Naive thymus-derived CD8-positive, alpha-beta T cell (primary cell): ENCODE results near the gene FOXJ3. TPM values are rescaled to one million over a fixed set of nuclear protein-coding genes. Genes with fewer than 3 reads are reported as not detected.

ENCODE experiments used
- ATAC-seq, 2 donors: fragments of 150-1000 bp; cut with Tn5 transposase in 1 of 2; sonication (Bioruptor Pico), chemical (Tn5 transposase) in 1 of 2; 1 replicate in 1 of 2; 2 replicates in 1 of 2; pipeline ENCODE4 v1.10.0; 2021; ENCODE audit warnings: mild to moderate bottlenecking in 2 of 2, moderate library complexity in 2 of 2
- POLR2A ChIA-PET: fragments of 350-600 bp; sonication (Branson Sonifier 250); formaldehyde crosslinking; loops from one replicate; lab custom pipeline; 2021; ENCODE audit warnings: antibody characterized with exemption; lab: Charles Lee
- DNase-seq, 10 donors: peaks; one replicate each; pipeline versions ENCODE4 v3.0.0 to v3.0.0-alpha.2; 2020 to 2022
- H3K27ac Mint-ChIP-seq, 10 donors: one replicate each; pipeline ENCODE4 v1.8.0; 2020 to 2022; ENCODE audit warnings: mild to moderate bottlenecking in 10 of 10, mixed read lengths in 10 of 10, moderate library complexity in 4 of 10, inconsistent platforms in 1 of 10
- H3K27me3 Mint-ChIP-seq, 5 donors: one replicate each; pipeline ENCODE4 v1.8.0; 2021 to 2022; ENCODE audit warnings: mixed read lengths in 5 of 5
- H3K36me3 Mint-ChIP-seq, 3 donors: one replicate each; pipeline ENCODE4 v1.8.0; 2020 to 2022; ENCODE audit warnings: mixed read lengths in 3 of 3, mild to moderate bottlenecking in 2 of 3, inconsistent platforms in 1 of 3
- H3K4me1 Mint-ChIP-seq, 4 donors: one replicate each; pipeline ENCODE4 v1.8.0; 2021 to 2022; ENCODE audit warnings: mixed read lengths in 4 of 4
- H3K4me3 Mint-ChIP-seq, 10 donors: one replicate each; pipeline ENCODE4 v1.8.0; 2020 to 2022; ENCODE audit warnings: mild to moderate bottlenecking in 10 of 10, mixed read lengths in 10 of 10, moderate library complexity in 6 of 10, inconsistent platforms in 1 of 10
- H3K9me3 Mint-ChIP-seq, 9 donors: one replicate each; pipeline ENCODE4 v1.8.0; 2020 to 2022; ENCODE audit warnings: mixed read lengths in 9 of 9, mild to moderate bottlenecking in 3 of 9, inconsistent platforms in 1 of 9, moderate library complexity in 1 of 9
- polyA plus RNA-seq, 3 donors: library from polyadenylated mRNA; unstranded; fragments of 300-500 nt; fragmentation: Illumina TruSeq; gene quantifications; one replicate each; pipeline ENCODE4 v1.2.3, GENCODE V29; 2021
- total RNA-seq, 8 experiments: library from RNA in 2 of 8; stranded (reverse) in 2 of 8; gene quantifications; one replicate each; pipeline ENCODE4 v1.2.3 and lab custom pipeline; 2021 to 2026

FOXJ3 gene
- total and polyA plus RNA-seq, 5 experiments from 2014 or later: 30.3 to 112 (median 39.8) TPM

- POLR2A ChIA-PET: no interaction called here
- H3K4me3 Mint-ChIP-seq: peak overlapping the region in 1 of 10 donors; percentile 34
- H3K27me3 Mint-ChIP-seq: peaks cover 0 to 22% (median 11%) of the 10 kb centered on the region in 5 donors
- no peaks in the 10 kb centered on the region for H3K9me3 Mint-ChIP-seq
- no peak for DNase-seq
- H3K4me1 Mint-ChIP-seq: peaks cover 0 to 7% (median 3%) of the 10 kb centered on the region in 4 donors
- ATAC-seq: no peak
- H3K36me3 Mint-ChIP-seq: no peaks in the 10 kb centered on the region
- H3K27ac Mint-ChIP-seq: peak overlapping the region in 4 of 10 donors; percentile 12 to 73 (median 33)
These were observed 164.0 kb downstream of the FOXJ3 start for GRCh38 chr1:42170779-42171621.

GRCh38 chr1:42168763-42169162, 166.3 kb downstream of the FOXJ3 start:
- DNase-seq (no peak), ATAC-seq (no peak)
- POLR2A ChIA-PET: no interaction called here
- Mint-ChIP-seq H3K4me3 (no peak overlapping the region), H3K36me3 (no peaks in the 10 kb centered on the region), H3K27ac (no peak overlapping the region), H3K4me1 (peaks cover 0 to 7% (median 3%) of the 10 kb centered on the region in 4 donors), H3K9me3 (no peaks in the 10 kb centered on the region), H3K27me3 (peaks cover 0 to 22% (median 15%) of the 10 kb centered on the region in 5 donors)

- Mint-ChIP-seq H3K9me3 (no peaks in the 10 kb centered on the region), H3K27me3 (peaks cover 0 to 22% (median 15%) of the 10 kb centered on the region in 5 donors), H3K4me3 (no peak overlapping the region), H3K27ac (no peak overlapping the region), H3K36me3 (no peaks in the 10 kb centered on the region), H3K4me1 (peaks cover 0 to 7% (median 2%) of the 10 kb centered on the region in 4 donors)
- DNase-seq (no peak), ATAC-seq (no peak)
- POLR2A ChIA-PET: no interaction called here
These were observed 166.7 kb downstream of the FOXJ3 start for GRCh38 chr1:42168391-42168670.

- Mint-ChIP-seq H3K9me3 (no peaks in the 10 kb centered on the region), H3K27me3 (peaks cover 0 to 25% (median 15%) of the 10 kb centered on the region in 5 donors), H3K27ac (peak overlapping the region in 1 of 10 donors; percentile 18), H3K36me3 (no peaks in the 10 kb centered on the region), H3K4me3 (no peak overlapping the region), H3K4me1 (peaks cover 0 to 7% (median under 1%) of the 10 kb centered on the region in 4 donors)
- DNase-seq (no peak), ATAC-seq (no peak)
- POLR2A ChIA-PET: no interaction called here
These were observed 167.2 kb downstream of the FOXJ3 start for GRCh38 chr1:42167611-42168390.

- ATAC-seq: no peak
These were observed 169.4 kb downstream of the FOXJ3 start for GRCh38 chr1:42165511-42166210.

GRCh38 chr1:42164551-42165420, 170.2 kb downstream of the FOXJ3 start, which contains the start of gene GUCA2A:
Gene GUCA2A (minus strand): TSS chr1:42164745. CDS start chr1:42164712, 33 bp downstream.
- Mint-ChIP-seq H3K4me1 (peaks cover 0 to 5% (median 2%) of the 10 kb centered on the region in 4 donors), H3K4me3 (no peak within 1 kb of the TSS), H3K9me3 (peaks cover 0 to 14% (median 8%) of the 10 kb centered on the region in 9 donors), H3K27me3 (peaks cover 3 to 29% (median 15%) of the 10 kb centered on the region in 5 donors), H3K36me3 (peaks cover 2 to 8% (median 2%) of the 10 kb centered on the region in 3 donors), H3K27ac (no peak within 1 kb of the TSS)
- POLR2A ChIA-PET: no interaction called here
- ATAC-seq (no peak), DNase-seq (no peak)

More at GRCh38 chr1:42165511-42166210, 169.4 kb downstream of the FOXJ3 start:
- H3K27ac Mint-ChIP-seq: peak overlapping the region in 1 of 10 donors; percentile 23
- POLR2A ChIA-PET: no interaction called here
- H3K4me1 Mint-ChIP-seq: peaks cover 0 to 5% (median 2%) of the 10 kb centered on the region in 4 donors
- peaks cover 3 to 29% (median 15%) of the 10 kb centered on the region in 5 donors for H3K27me3 Mint-ChIP-seq
- H3K4me3 Mint-ChIP-seq: no peak overlapping the region
- H3K36me3 Mint-ChIP-seq: peaks cover 2 to 6% (median 2%) of the 10 kb centered on the region in 3 donors
- H3K9me3 Mint-ChIP-seq: peaks cover 0 to 9% (median 7%) of the 10 kb centered on the region in 9 donors
- no peak for DNase-seq

- Mint-ChIP-seq H3K9me3 (peaks cover 0 to 14% (median 8%) of the 10 kb centered on the region in 9 donors), H3K36me3 (peaks cover 2 to 8% (median 2%) of the 10 kb centered on the region in 3 donors), H3K27ac (no peak overlapping the region), H3K4me3 (no peak overlapping the region), H3K4me1 (peaks cover 0 to 5% (median 2%) of the 10 kb centered on the region in 4 donors), H3K27me3 (peaks cover 3 to 32% (median 15%) of the 10 kb centered on the region in 5 donors)
- DNase-seq: no peak
- POLR2A ChIA-PET: no interaction called here
- no peak for ATAC-seq
These were observed 171.2 kb downstream of the FOXJ3 start for GRCh38 chr1:42163536-42164503.

GRCh38 chr1:42163114-42163513, 171.9 kb downstream of the FOXJ3 start:
- peaks cover 0 to 14% (median 8%) of the 10 kb centered on the region in 9 donors for H3K9me3 Mint-ChIP-seq
- H3K36me3 Mint-ChIP-seq: peaks cover 2 to 8% (median 2%) of the 10 kb centered on the region in 3 donors
- DNase-seq (no peak), ATAC-seq (no peak)
- H3K4me3 Mint-ChIP-seq: no peak overlapping the region
- H3K27me3 Mint-ChIP-seq: peaks cover 3 to 32% (median 11%) of the 10 kb centered on the region in 5 donors
- H3K4me1 Mint-ChIP-seq: peaks cover 0 to 6% (median 2%) of the 10 kb centered on the region in 4 donors
- no peak overlapping the region for H3K27ac Mint-ChIP-seq
- POLR2A ChIA-PET: no interaction called here

GRCh38 chr1:42162181-42162580, 172.9 kb downstream of the FOXJ3 start:
- no peak overlapping the region for H3K4me3 Mint-ChIP-seq
- peaks cover 3 to 26% (median 9%) of the 10 kb centered on the region in 5 donors for H3K27me3 Mint-ChIP-seq
- peaks cover 0 to 14% (median 8%) of the 10 kb centered on the region in 9 donors for H3K9me3 Mint-ChIP-seq
- POLR2A ChIA-PET: no interaction called here
- DNase-seq: no peak
- no peak for ATAC-seq
- H3K36me3 Mint-ChIP-seq: peaks cover 2 to 8% (median 2%) of the 10 kb centered on the region in 3 donors
- H3K4me1 Mint-ChIP-seq: peaks cover 7 to 12% (median 10%) of the 10 kb centered on the region in 4 donors
- H3K27ac Mint-ChIP-seq: no peak overlapping the region

GRCh38 chr1:42158189-42158588, 176.8 kb downstream of the FOXJ3 start:
- DNase-seq (no peak), ATAC-seq (no peak)
- Mint-ChIP-seq H3K27me3 (peaks cover 0 to 11% (median 3%) of the 10 kb centered on the region in 5 donors), H3K9me3 (peaks cover 0 to 14% (median 8%) of the 10 kb centered on the region in 9 donors), H3K27ac (peak overlapping the region in 1 of 10 donors; percentile 22), H3K4me3 (peak overlapping the region in 1 of 10 donors; percentile 0), H3K4me1 (peaks cover 7 to 12% (median 9%) of the 10 kb centered on the region in 4 donors), H3K36me3 (peaks cover 2 to 8% (median 2%) of the 10 kb centered on the region in 3 donors)
- POLR2A ChIA-PET: no interaction called here
